Endothelial cell of umbilical vein (primary cell): Measurements from ENCODE around the gene DMD. TPM values are rescaled to one million over a fixed set of nuclear protein-coding genes. Genes with fewer than 3 reads are reported as not detected.

ENCODE experiments used
- BruUV-seq: library from RNA; stranded (reverse); fragments of 400-500 nt; replicated peaks from 2 replicates; lab custom pipeline; 2021; lab: Mats Ljungman, UMichigan
- CTCF ChIA-PET: fragments of 300-600, 350-600 bp; sonication (Branson Sonifier 250); formaldehyde crosslinking; loops from one replicate; lab custom pipeline; 2021; ENCODE audit warnings: antibody characterized with exemption, inconsistent platforms; lab: Charles Lee
- POLR2A ChIA-PET: fragments of 300-600, 350-600 bp; sonication (Branson Sonifier 250); formaldehyde crosslinking; loops from one replicate; lab custom pipeline; 2021; ENCODE audit warnings: antibody characterized with exemption, inconsistent platforms; lab: Charles Lee
- DNase-seq: peaks from one replicate; pipeline ENCODE4 v3.0.0-alpha.2; 2011; ENCODE audit warnings: low read depth, low spot score
- FAIRE-seq: peaks from 2 replicates; lab custom pipeline; 2011; peaks lifted over from hg19 to GRCh38; lab: Jason Lieb, UNC
- H2AFZ ChIP-seq: 2 replicates; pipeline ENCODE4 v1.6.0; 2012; ENCODE audit warnings: low read depth, low read length, control low read depth, inconsistent platforms
- H3K27ac ChIP-seq: 2 replicates; pipeline ENCODE4 v1.5.1; 2011; ENCODE audit warnings: low read depth, mild to moderate bottlenecking, control low read depth, low read length, moderate library complexity; ENCODE audit not compliant: insufficient read depth
- H3K27me3 ChIP-seq, 2 experiments: 2 replicates each; pipeline versions ENCODE4 v1.6.0 to v1.6.1; 2011; ENCODE audit warnings: low read length in 2 of 2, mixed read lengths in 1 of 2; ENCODE audit not compliant: control insufficient read depth in 2 of 2, insufficient read depth in 2 of 2
- H3K36me3 ChIP-seq, 2 experiments: 2 replicates in 1 of 2; 3 replicates in 1 of 2; pipeline ENCODE4 v1.5.1; 2011; ENCODE audit warnings: low read length in 2 of 2, mild to moderate bottlenecking in 1 of 2, moderate library complexity in 1 of 2; ENCODE audit not compliant: control insufficient read depth in 2 of 2, insufficient read depth in 2 of 2; ENCODE audit errors: extremely low read depth in 1 of 2
- H3K4me1 ChIP-seq: 3 replicates; pipeline ENCODE4 v1.5.1; 2011; ENCODE audit warnings: mild to moderate bottlenecking, low read length; ENCODE audit not compliant: control insufficient read depth, insufficient read depth; ENCODE audit errors: extremely low read depth
- H3K4me2 ChIP-seq: 2 replicates; pipeline ENCODE4 v1.6.1; 2011; ENCODE audit warnings: low read length, control low read depth, mixed read lengths; ENCODE audit not compliant: insufficient read depth
- H3K4me3 ChIP-seq, 3 experiments: fragments of 200-600 bp in 1 of 3; sonication (generic), shearing (Covaris generic) in 1 of 3; replicated peaks in 1 of 3; 2 replicates each; pipeline ENCODE4 v1.5.1; 2011 to 2016; ENCODE audit warnings: control low read depth in 3 of 3, low read length in 3 of 3, mild to moderate bottlenecking in 2 of 3, inconsistent platforms in 1 of 3, low read depth in 1 of 3, moderate library complexity in 1 of 3; ENCODE audit not compliant: insufficient read depth in 1 of 3
- H3K79me2 ChIP-seq: 2 replicates; pipeline ENCODE4 v1.6.0; 2012; ENCODE audit warnings: low read length, inconsistent platforms; ENCODE audit not compliant: control insufficient read depth, insufficient read depth
- H3K9ac ChIP-seq: replicated peaks from 2 replicates; pipeline ENCODE3; 2011; ENCODE audit warnings: low read length, control low read depth; ENCODE audit not compliant: insufficient read depth; ENCODE audit errors: extremely low read depth
- H3K9me1 ChIP-seq: replicated peaks from 3 replicates; pipeline ENCODE4 v1.6.0; 2011; ENCODE audit warnings: mild to moderate bottlenecking, low read length; ENCODE audit not compliant: control insufficient read depth, insufficient read depth; ENCODE audit errors: extremely low read depth
- H3K9me3 ChIP-seq: replicated peaks from 2 replicates; pipeline ENCODE4 v1.5.1; 2012; ENCODE audit warnings: low read length, inconsistent platforms; ENCODE audit not compliant: control insufficient read depth, insufficient read depth
- H4K20me1 ChIP-seq: replicated peaks from 2 replicates; pipeline ENCODE3; 2011; ENCODE audit warnings: mild to moderate bottlenecking, low read length; ENCODE audit not compliant: control insufficient read depth, insufficient read depth; ENCODE audit errors: extremely low read depth
- CTCF ChIP-seq, 2 donors: IDR thresholded peaks; 1 replicate in 1 of 2; 2 replicates in 1 of 2; pipeline ENCODE4 v1.5.1; 2011; ENCODE audit warnings: low read length in 2 of 2, mild to moderate bottlenecking in 2 of 2, moderate library complexity in 2 of 2, control low read depth in 1 of 2, inconsistent platforms in 1 of 2, low read depth in 1 of 2; ENCODE audit not compliant: insufficient read depth in 1 of 2; ENCODE audit errors: extremely low read depth in 1 of 2
- EZH2 ChIP-seq: IDR thresholded peaks from 2 replicates; pipeline ENCODE4 v1.6.1; 2012; ENCODE audit warnings: borderline replicate concordance, low read depth, mild to moderate bottlenecking, moderate library complexity, low read length, inconsistent platforms; ENCODE audit not compliant: severe bottlenecking
- FOS ChIP-seq: IDR thresholded peaks from 2 replicates; pipeline ENCODE4 v1.6.1; 2011; ENCODE audit warnings: mild to moderate bottlenecking, low read length, moderate library complexity, borderline replicate concordance; ENCODE audit not compliant: insufficient read depth
- GATA2 ChIP-seq: IDR thresholded peaks from 2 replicates; pipeline ENCODE4 v1.7.0; 2011; ENCODE audit warnings: low read depth, mild to moderate bottlenecking, moderate library complexity, mixed read lengths, low read length; ENCODE audit not compliant: insufficient read length, insufficient read depth
- JUN ChIP-seq: IDR thresholded peaks from 2 replicates; pipeline ENCODE4 v1.6.1; 2011; ENCODE audit warnings: borderline replicate concordance, low read depth; ENCODE audit not compliant: insufficient read length, insufficient read depth
- MAX ChIP-seq: IDR thresholded peaks from 2 replicates; pipeline ENCODE4 v1.6.1; 2011; ENCODE audit not compliant: insufficient read depth, insufficient read length
- MYC ChIP-seq: IDR thresholded peaks from one replicate; pipeline ENCODE4 v1.6.1; 2011; ENCODE audit warnings: mild to moderate bottlenecking, low read depth, low read length
- POLR2A ChIP-seq: IDR thresholded peaks from 2 replicates; pipeline ENCODE4 v1.6.1; 2012; ENCODE audit warnings: low read depth, mild to moderate bottlenecking, control low read depth, low read length
- POLR2AphosphoS5 ChIP-seq: IDR thresholded peaks from 2 replicates; pipeline ENCODE4 v1.6.1; 2012; ENCODE audit warnings: low read depth, mild to moderate bottlenecking, control low read depth, low read length, moderate library complexity; ENCODE audit not compliant: insufficient read depth
- dilution Hi-C: fragments of 300-500 bp; cut with MboI; formaldehyde crosslinking; loops from one replicate; pipeline ENCODE4 v1.15.0; 2019; ENCODE audit warnings: low sequenced_read_pairs; ENCODE audit not compliant: extremely low pct_ligation_motif_present
- intact Hi-C: fragments of 100-400 bp; cut with micrococcal nuclease; formaldehyde crosslinking; loops from one replicate; pipeline ENCODE4 v1.10.0; 2022
- polyA plus RNA-seq, 4 experiments: library from polyadenylated mRNA; depleted of rRNA in 3 of 4; stranded (reverse) in 3 of 4; unstranded in 1 of 4; fragments of >200 nt; gene quantifications; 2 replicates each; pipeline versions ENCODE4 v1.2.1 to v1.2.3, GENCODE V29; 2011 to 2012; ENCODE audit warnings: missing spikeins in 1 of 4
- total RNA-seq: library from RNA; stranded (reverse); gene quantifications from 2 replicates; pipeline ENCODE4 v1.2.3, GENCODE V29; 2021

Gene DMD
- total and polyA plus RNA-seq, 2 donors (not counting 3 experiments of a cell fraction or from before 2014, with no cell fraction given), result 7.3 to 9.0 TPM

- H2AFZ ChIP-seq, result no peak overlapping the region
- H3K79me2 ChIP-seq, result no peaks in the 10 kb centered on the region
- POLR2A ChIA-PET, result no interaction called here
- H3K27me3 ChIP-seq, result no peaks in the 10 kb centered on the region
- CTCF ChIA-PET, result no interaction called here
- intact Hi-C loops, result no loop called here
- TF ChIP-seq EZH2 (no peak), FOS (no peak), GATA2 (no peak), POLR2AphosphoS5 (no peak), POLR2A (no peak), CTCF (IDR thresholded peaks at IDR 0.05; ENCODE audit: extremely low read depth in 1 of 2, insufficient read depth in 1 of 2, low read depth in 1 of 2, low read length in 2 of 2) (no peak), MYC (no peak), MAX (no peak), JUN (no peak)
- FAIRE-seq (no peak), DNase-seq (no peak)
- no peak overlapping the region for H3K27ac ChIP-seq
- no peaks in the 10 kb centered on the region for H3K9me1 ChIP-seq
- no peaks in the 10 kb centered on the region for H4K20me1 ChIP-seq
- H3K9me3 ChIP-seq, result no peaks in the 10 kb centered on the region
- no peak overlapping the region for H3K4me3 ChIP-seq
- no peak overlapping the region for H3K9ac ChIP-seq
- H3K4me1 ChIP-seq, result no peaks in the 10 kb centered on the region
- dilution Hi-C loops, result no loop called here
- BruUV-seq, result no TSS peak
- no peak overlapping the region for H3K4me2 ChIP-seq
- no peaks in the 10 kb centered on the region for H3K36me3 ChIP-seq
These were observed 2140.1 kb downstream of the DMD start for GRCh38 chrX:31071262-31071661.
